HCT116 (cell line): ENCODE results near the gene ZBTB7C. TPM values are rescaled to one million over a fixed set of nuclear protein-coding genes. Genes with fewer than 3 reads are reported as not detected.

Experiments used
- ATAC-seq: fragments of 200-7000 bp; cut with Tn5 transposase; 2 replicates; pipeline ENCODE4 v1.9.1; 2020; ENCODE audit warnings: mild to moderate bottlenecking, moderate library complexity
- BruUV-seq: library from RNA; stranded (reverse); fragments of 400-500 nt; replicated peaks from 2 replicates; lab custom pipeline; 2021; lab: Mats Ljungman, UMichigan
- CTCF ChIA-PET: fragments of 300-600 bp; sonication (Branson Sonifier 250); formaldehyde crosslinking; loops from one replicate; lab custom pipeline; 2021; ENCODE audit warnings: antibody characterized with exemption; lab: Charles Lee
- POLR2A ChIA-PET: fragments of 300-600, 350-600 bp; sonication (Branson Sonifier 250); formaldehyde crosslinking; loops from one replicate; lab custom pipeline; 2021; ENCODE audit warnings: antibody characterized with exemption; lab: Charles Lee
- RAD21 ChIA-PET, 2 experiments: fragments of 300-600 bp; sonication (Branson Sonifier 250); formaldehyde crosslinking; loops; one replicate each; lab custom pipeline; 2023; ENCODE audit warnings: low total read pairs in 2 of 2; ENCODE audit not compliant: uncharacterized antibody in 2 of 2, unreplicated experiment in 2 of 2, low non-redundant PET in 1 of 2; lab: Charles Lee
- DNase-seq: peaks from one replicate; pipeline ENCODE4 v3.0.0-alpha.2; 2010; ENCODE audit warnings: low read depth, low spot score
- H2AFZ ChIP-seq: fragments of 200-600 bp; shearing (Covaris generic), sonication (generic); 2 replicates; pipeline ENCODE4 v1.6.1; 2017; ENCODE audit warnings: low read depth, mixed run types, mixed read lengths, antibody characterized with exemption, low read length; ENCODE audit not compliant: poor library complexity, severe bottlenecking
- H3K27ac ChIP-seq: 2 replicates; pipeline ENCODE4 v1.5.1; 2012; ENCODE audit warnings: low read depth, low read length
- H3K27me3 ChIP-seq: fragments of 200-600 bp; sonication (generic); 2 replicates; pipeline ENCODE4 v1.6.1; 2016; ENCODE audit warnings: mixed run types, low read length, mixed read lengths; ENCODE audit not compliant: insufficient read depth
- H3K36me3 ChIP-seq, 2 experiments: fragments of 200-500 bp in 1 of 2; fragments of 200-600 bp in 1 of 2; sonication (Bioruptor generic) in 1 of 2; sonication (generic) in 1 of 2; 2 replicates each; pipeline versions ENCODE4 v1.5.1 to v1.6.1; 2014 to 2016; ENCODE audit warnings: low read length in 2 of 2, inconsistent platforms in 1 of 2, mixed read lengths in 1 of 2, mixed run types in 1 of 2; ENCODE audit not compliant: insufficient read depth in 2 of 2, control insufficient read depth in 1 of 2
- H3K4me1 ChIP-seq, 2 experiments: fragments of 200-600 bp in 1 of 2; sonication (generic) in 1 of 2; 2 replicates each; pipeline versions ENCODE4 v1.5.1 to v1.6.1; 2012 to 2017; ENCODE audit warnings: low read length in 2 of 2, inconsistent platforms in 1 of 2, mild to moderate bottlenecking in 1 of 2, mixed read lengths in 1 of 2, mixed run types in 1 of 2, moderate library complexity in 1 of 2; ENCODE audit not compliant: insufficient read depth in 2 of 2, control insufficient read depth in 1 of 2
- H3K4me2 ChIP-seq: fragments of 200-600 bp; sonication (generic); 2 replicates; pipeline ENCODE4 v1.6.1; 2017; ENCODE audit warnings: mixed run types, low read length, mixed read lengths
- H3K4me3 ChIP-seq, 2 experiments: fragments of 200-600 bp in 1 of 2; sonication (generic) in 1 of 2; replicated peaks in 1 of 2; 2 replicates each; pipeline ENCODE4 v1.5.1; 2011 to 2016; ENCODE audit warnings: low read length in 2 of 2, control low read depth in 1 of 2, low read depth in 1 of 2, mild to moderate bottlenecking in 1 of 2, mixed read lengths in 1 of 2, mixed run types in 1 of 2
- H3K79me2 ChIP-seq: fragments of 200-600 bp; sonication (generic); 2 replicates; pipeline ENCODE4 v1.6.1; 2017; ENCODE audit warnings: mild to moderate bottlenecking, mixed run types, low read length, moderate library complexity, mixed read lengths; ENCODE audit not compliant: insufficient read depth
- H3K9ac ChIP-seq: fragments of 200-600 bp; sonication (generic); 2 replicates; pipeline ENCODE4 v1.6.1; 2016; ENCODE audit warnings: low read length, mixed read lengths
- H3K9me2 ChIP-seq: fragments of 200-600 bp; sonication (generic), shearing (Covaris generic); 2 replicates; pipeline ENCODE4 v1.6.1; 2017; ENCODE audit warnings: mixed run types, mild to moderate bottlenecking, moderate library complexity; ENCODE audit not compliant: insufficient read depth
- H3K9me3 ChIP-seq, 2 experiments: fragments of 200-500 bp in 1 of 2; fragments of 200-600 bp in 1 of 2; sonication (Bioruptor generic) in 1 of 2; sonication (generic) in 1 of 2; 2 replicates each; pipeline ENCODE4 v1.6.1; 2014 to 2017; ENCODE audit warnings: low read length in 2 of 2, mixed read lengths in 2 of 2, inconsistent platforms in 1 of 2, low read depth in 1 of 2, mild to moderate bottlenecking in 1 of 2, mixed run types in 1 of 2, moderate library complexity in 1 of 2; ENCODE audit not compliant: control insufficient read depth in 1 of 2, insufficient read depth in 1 of 2
- H4K20me1 ChIP-seq: fragments of 200-600 bp; sonication (generic), shearing (Covaris generic); 2 replicates; pipeline ENCODE4 v1.6.1; 2017; ENCODE audit warnings: mixed run types, mild to moderate bottlenecking, moderate library complexity; ENCODE audit not compliant: insufficient read depth
- ATF3 ChIP-seq: IDR thresholded peaks from 2 replicates; pipeline ENCODE4 v1.6.1; 2012
- CBX3 ChIP-seq: IDR thresholded peaks from 2 replicates; pipeline ENCODE4 v1.6.1; 2012; ENCODE audit warnings: low read depth
- CTCF ChIP-seq, 3 experiments: fragments of 200-600 bp in 1 of 3; sonication (generic) in 1 of 3; IDR thresholded peaks in 2 of 3; conservative IDR thresholded peaks in 1 of 3; 2 replicates each; pipeline ENCODE4 v1.5.1; 2012 to 2017; ENCODE audit warnings: low read depth in 2 of 3, low read length in 2 of 3, antibody characterized with exemption in 1 of 3, borderline replicate concordance in 1 of 3, control low read depth in 1 of 3, mild to moderate bottlenecking in 1 of 3, mixed read lengths in 1 of 3, mixed run types in 1 of 3, moderate library complexity in 1 of 3; ENCODE audit not compliant: insufficient read depth in 1 of 3
- ELF1 ChIP-seq: IDR thresholded peaks from 2 replicates; pipeline ENCODE4 v1.6.1; 2012; ENCODE audit warnings: low read depth, borderline replicate concordance
- EZH2phosphoT487 ChIP-seq: fragments of 200-600 bp; IDR thresholded peaks from 2 replicates; pipeline ENCODE4 v1.6.1; 2018; ENCODE audit warnings: antibody characterized with exemption, borderline replicate concordance
- FOSL1 ChIP-seq: IDR thresholded peaks from 2 replicates; pipeline ENCODE4 v1.6.1; 2012; ENCODE audit warnings: low read depth
- MAX ChIP-seq: IDR thresholded peaks from 2 replicates; pipeline ENCODE4 v1.6.1; 2012
- POLR2AphosphoS5 ChIP-seq: IDR thresholded peaks from 2 replicates; pipeline ENCODE4 v1.6.1; 2011; ENCODE audit warnings: mild to moderate bottlenecking, low read depth, low read length, moderate library complexity
- RAD21 ChIP-seq: IDR thresholded peaks from 2 replicates; pipeline ENCODE4 v1.6.1; 2012; ENCODE audit warnings: low read depth, mild to moderate bottlenecking
- SIN3A ChIP-seq: IDR thresholded peaks from 2 replicates; pipeline ENCODE4 v1.6.1; 2012; ENCODE audit warnings: low read depth
- TCF7L2 ChIP-seq: IDR thresholded peaks from 2 replicates; pipeline ENCODE4 v1.7.0; 2011; ENCODE audit warnings: borderline replicate concordance, inconsistent platforms; ENCODE audit not compliant: insufficient read depth, insufficient read length; ENCODE audit errors: extremely low read depth
- ZBTB33 ChIP-seq: IDR thresholded peaks from 2 replicates; pipeline ENCODE4 v1.6.1; 2011; ENCODE audit warnings: mild to moderate bottlenecking, low read length, moderate library complexity; ENCODE audit not compliant: insufficient replicate concordance; ENCODE audit errors: extremely low read depth
- ZFX ChIP-seq: fragments of 450-650 bp; IDR thresholded peaks from 2 replicates; pipeline ENCODE4 v1.6.1; 2017
- ZNF274 ChIP-seq: fragments of 200-500 bp; sonication (Bioruptor generic); IDR thresholded peaks from 2 replicates; pipeline ENCODE4 v1.6.1; 2014; ENCODE audit warnings: mild to moderate bottlenecking, low read depth, low read length, inconsistent platforms
- intact Hi-C: fragments of 100-400 bp; cut with micrococcal nuclease; formaldehyde crosslinking; loops from 2 replicates; pipeline ENCODE4 v1.10.0; 2022
- total RNA-seq: library from RNA; stranded (reverse); gene quantifications from one replicate; pipeline ENCODE4 v1.2.1, GENCODE V29; 2021; ENCODE audit not compliant: unreplicated experiment

Gene ZBTB7C
- total RNA-seq, 1 experiment from 2014 or later: 0.37 TPM

- intact Hi-C loops: no loop called here
- no peak overlapping the region for H3K9ac ChIP-seq
- no peaks in the 10 kb centered on the region for H3K27me3 ChIP-seq
- CTCF ChIA-PET: no interaction called here
- H3K4me3 ChIP-seq: no peak overlapping the region
- no peaks in the 10 kb centered on the region for H3K9me3 ChIP-seq
- H4K20me1 ChIP-seq: no peaks in the 10 kb centered on the region
- no peaks in the 10 kb centered on the region for H3K36me3 ChIP-seq
- RAD21 ChIA-PET: no interaction called here
- DNase-seq (no peak), ATAC-seq (no peak)
- no peak for TF ChIP-seq TCF7L2
- no peak for TF ChIP-seq ELF1
- no TSS peak for BruUV-seq
- H3K4me2 ChIP-seq: no peak overlapping the region
- H3K4me1 ChIP-seq: peaks cover 7 to 11% of the 10 kb centered on the region in 2 experiments; a peak in 3 of 4 replicates
- H2AFZ ChIP-seq: no peak overlapping the region
- POLR2A ChIA-PET: no interaction called here
- no peaks in the 10 kb centered on the region for H3K79me2 ChIP-seq
- no peaks in the 10 kb centered on the region for H3K9me2 ChIP-seq
- no peak overlapping the region for H3K27ac ChIP-seq
Measured at GRCh38 chr18:48296581-48296980, 112.6 kb downstream of the ZBTB7C start.

- ChIA-PET POLR2A (interaction anchor here (1.6 kb wide), 1 partner anchor 10 kb away, joined by 3 read pairs; no protein-coding TSS in a partner anchor), RAD21 (no interaction called here), CTCF (interaction anchor here (0.7 to 1.9 kb wide), 3 partner anchors 10 to 149 kb away, joined by 3 to 7 read pairs (median 5); no protein-coding TSS in a partner anchor)
- DNase-seq (no peak), ATAC-seq (peak; percentile 72)
- intact Hi-C loops: no loop called here
- no peak overlapping the region for H3K9ac ChIP-seq
- no peaks in the 10 kb centered on the region for H3K9me2 ChIP-seq
- no peak overlapping the region for H2AFZ ChIP-seq
- H3K79me2 ChIP-seq: no peaks in the 10 kb centered on the region
- H3K9me3 ChIP-seq: no peaks in the 10 kb centered on the region
- BruUV-seq: no TSS peak
- no peak overlapping the region for H3K4me3 ChIP-seq
- no peaks in the 10 kb centered on the region for H3K36me3 ChIP-seq
- H3K27me3 ChIP-seq: no peaks in the 10 kb centered on the region
- H4K20me1 ChIP-seq: no peaks in the 10 kb centered on the region
- no peak overlapping the region for H3K4me2 ChIP-seq
- H3K27ac ChIP-seq: no peak overlapping the region
- H3K4me1 ChIP-seq: peaks cover 6 to 9% of the 10 kb centered on the region in 2 experiments; a peak in 3 of 4 replicates
- TF ChIP-seq TCF7L2: no peak
- TF ChIP-seq ZNF274: no peak
- no peak for TF ChIP-seq ATF3
- peak; percentile 37 to 46 (median 39); a peak in 4 of 6 replicates for TF ChIP-seq CTCF (IDR thresholded peaks at IDR 0.05 in 2 of 3, conservative IDR thresholded peaks at IDR 0.05 in 1 of 3; ENCODE audit: borderline replicate concordance in 1 of 3, insufficient read depth in 1 of 3, low read depth in 2 of 3, low read length in 2 of 3)
- TF ChIP-seq ZBTB33: no peak
- no peak for TF ChIP-seq EZH2phosphoT487
- TF ChIP-seq MAX: no peak
- no peak for TF ChIP-seq SIN3A
- TF ChIP-seq ELF1: no peak
- no peak for TF ChIP-seq ZFX
- peak; percentile 45; the same call in 1 of the 2 replicates for TF ChIP-seq RAD21
- no peak for TF ChIP-seq FOSL1
- no peak for TF ChIP-seq POLR2AphosphoS5
- TF ChIP-seq CBX3: no peak
Measured at GRCh38 chr18:48295586-48296311, 113.4 kb downstream of the ZBTB7C start.
